Panc1 (cell line): ENCODE results near the gene DPYSL3. TPM values are rescaled to one million over a fixed set of nuclear protein-coding genes. Genes with fewer than 3 reads are reported as not detected.

Source experiments
- ATAC-seq: fragments of 200-7000 bp; cut with Tn5 transposase; 2 replicates; pipeline ENCODE4 v1.9.1; 2020; ENCODE audit warnings: mild to moderate bottlenecking, moderate library complexity
- BruUV-seq: library from RNA; stranded (reverse); fragments of 400-500 nt; replicated peaks from 2 replicates; lab custom pipeline; 2021; lab: Mats Ljungman, UMichigan
- CTCF ChIA-PET: fragments of 300-600 bp; sonication (Branson Sonifier 250); formaldehyde crosslinking; loops from one replicate; lab custom pipeline; 2022; ENCODE audit warnings: antibody characterized with exemption; lab: Charles Lee
- POLR2A ChIA-PET: fragments of 300-600 bp; sonication (Branson Sonifier 250); formaldehyde crosslinking; loops from one replicate; lab custom pipeline; 2022; ENCODE audit warnings: antibody characterized with exemption; lab: Charles Lee
- DNase-seq: peaks from one replicate; pipeline ENCODE4 v3.0.0-alpha.2; 2010; ENCODE audit warnings: low read depth, low spot score
- H3K27ac ChIP-seq: 2 replicates; pipeline ENCODE4 v1.5.1; 2011; ENCODE audit warnings: mild to moderate bottlenecking, low read length, inconsistent platforms
- H3K27me3 ChIP-seq: fragments of 200-500 bp; sonication (Bioruptor generic); 2 replicates; pipeline ENCODE4 v1.6.0; 2014; ENCODE audit warnings: low read length, inconsistent platforms; ENCODE audit not compliant: control insufficient read depth, insufficient read depth
- H3K36me3 ChIP-seq: fragments of 200-500 bp; sonication (Bioruptor generic); 2 replicates; pipeline ENCODE4 v1.5.1; 2014; ENCODE audit warnings: inconsistent platforms, mild to moderate bottlenecking, low read length, moderate library complexity; ENCODE audit not compliant: control insufficient read depth, insufficient read depth
- H3K4me1 ChIP-seq: 2 replicates; pipeline ENCODE4 v1.5.1; 2011; ENCODE audit warnings: inconsistent platforms, mild to moderate bottlenecking, low read length, moderate library complexity; ENCODE audit not compliant: control insufficient read depth, insufficient read depth
- H3K4me3 ChIP-seq, 2 experiments: 2 replicates each; pipeline ENCODE4 v1.5.1; 2011 to 2012; ENCODE audit warnings: low read depth in 2 of 2, low read length in 2 of 2, mild to moderate bottlenecking in 2 of 2, inconsistent platforms in 1 of 2, moderate library complexity in 1 of 2
- H3K9me3 ChIP-seq: fragments of 200-500 bp; sonication (Bioruptor generic); 2 replicates; pipeline ENCODE4 v1.5.1; 2014; ENCODE audit warnings: low read depth, mild to moderate bottlenecking, inconsistent platforms, low read length, moderate library complexity; ENCODE audit not compliant: control insufficient read depth, insufficient read depth
- POLR2AphosphoS5 ChIP-seq: IDR thresholded peaks from 2 replicates; pipeline ENCODE4 v1.6.1; 2012; ENCODE audit warnings: mild to moderate bottlenecking, low read depth, low read length, moderate library complexity
- SIN3A ChIP-seq: IDR thresholded peaks from 2 replicates; pipeline ENCODE4 v1.6.1; 2012; ENCODE audit warnings: low read depth, mild to moderate bottlenecking, low read length, moderate library complexity, borderline replicate concordance; ENCODE audit not compliant: insufficient read depth
- TCF7L2 ChIP-seq: IDR thresholded peaks from 2 replicates; pipeline ENCODE4 v1.6.1; 2011; ENCODE audit warnings: mild to moderate bottlenecking, low read depth, low read length, inconsistent platforms
- in situ Hi-C: cut with HindIII; loops from 2 replicates; pipeline ENCODE4 v1.10.0; 2016; ENCODE audit warnings: low sequenced_read_pairs, low pct_unique_long_range_greater_than_20kb
- intact Hi-C: fragments of 100-400 bp; cut with micrococcal nuclease; formaldehyde crosslinking; loops from one replicate; pipeline ENCODE4 v1.10.0; 2022; ENCODE audit not compliant: unreplicated experiment
- total RNA-seq: library from RNA; stranded (reverse); gene quantifications from one replicate; pipeline ENCODE4 v1.2.1, GENCODE V29; 2021; ENCODE audit not compliant: unreplicated experiment
- TF ChIP-seq, protein P1 (sequence below), 2 experiments: IDR thresholded peaks; 2 replicates each; pipeline ENCODE4 v1.6.1; 2011 to 2012; ENCODE audit warnings: low read depth in 2 of 2, control low read depth in 1 of 2, low read length in 1 of 2, mild to moderate bottlenecking in 1 of 2, moderate library complexity in 1 of 2; ENCODE audit not compliant: insufficient read depth in 1 of 2
- TF ChIP-seq, protein P2 (sequence below): fragments of 450-650 bp; IDR thresholded peaks from 2 replicates; pipeline ENCODE4 v1.5.1; 2017; ENCODE audit warnings: mild to moderate bottlenecking

The DPYSL3 gene
- total RNA-seq, 1 experiment from 2014 or later = 1.1 TPM

DNA sequence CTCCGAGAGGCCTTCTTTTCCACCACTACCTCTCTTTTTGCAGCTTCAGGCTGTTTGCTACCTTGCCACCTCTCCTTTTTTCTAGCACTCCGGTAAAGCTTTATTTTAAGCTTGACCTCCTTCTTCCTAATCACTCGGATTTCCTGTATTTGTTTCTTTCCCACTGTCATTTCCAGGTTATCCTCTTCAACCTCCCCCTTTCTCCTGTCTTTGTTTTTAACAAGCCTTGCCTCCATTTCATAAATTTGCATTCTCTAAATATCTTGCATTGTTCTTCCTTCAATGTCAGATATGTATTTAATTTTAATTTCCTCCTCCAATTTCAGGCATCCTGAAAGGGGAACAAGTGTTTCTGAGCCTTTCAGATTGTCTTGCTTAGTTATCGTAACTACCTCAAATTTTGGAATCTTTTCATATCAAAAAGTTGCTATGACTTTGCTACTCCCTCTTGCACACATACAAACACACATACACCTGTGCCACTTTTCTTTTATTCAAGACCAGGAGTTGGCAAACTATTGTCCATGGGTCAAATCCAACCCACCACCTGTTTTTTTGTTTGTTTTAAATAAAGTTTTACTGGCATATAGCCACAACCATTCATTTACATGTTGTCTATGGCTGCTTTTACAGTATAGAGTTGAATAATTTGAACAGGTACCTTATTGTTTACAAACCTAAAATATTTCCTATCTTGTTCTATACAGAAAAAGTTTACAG, 22.7 kb downstream of the DPYSL3 start:
- in situ Hi-C loops = no loop called here
- BruUV-seq = no TSS peak
- no peak for ATAC-seq

DNA sequence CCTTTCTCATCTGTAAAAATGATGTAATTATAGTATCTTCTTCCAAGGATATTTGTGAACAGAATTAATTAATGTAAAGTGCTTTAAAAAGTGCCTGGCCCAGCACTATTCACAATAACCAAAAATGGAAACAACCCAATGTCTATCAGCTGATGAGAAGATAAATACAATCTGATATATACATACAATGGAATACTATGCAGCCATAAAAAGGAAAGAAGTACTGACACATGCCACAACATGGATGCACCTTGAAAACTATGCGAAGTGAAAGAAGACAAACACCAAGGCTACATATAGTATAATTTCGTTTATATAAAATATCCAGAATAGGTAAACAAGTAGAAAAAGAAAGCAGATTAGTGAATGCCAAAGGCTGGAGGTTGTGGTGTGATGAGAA, 24.1 kb downstream of the DPYSL3 start:
- BruUV-seq = no TSS peak
- DNase-seq = no peak
- Histone ChIP-seq H3K27me3 (no peaks in the 10 kb centered on the region), H3K4me3 (no peak overlapping the region), H3K36me3 (no peaks in the 10 kb centered on the region), H3K4me1 (no peaks in the 10 kb centered on the region), H3K9me3 (no peaks in the 10 kb centered on the region), H3K27ac (no peak overlapping the region)
- no peak for ATAC-seq
- intact Hi-C loops = no loop called here
- TF ChIP-seq, protein P1, sequence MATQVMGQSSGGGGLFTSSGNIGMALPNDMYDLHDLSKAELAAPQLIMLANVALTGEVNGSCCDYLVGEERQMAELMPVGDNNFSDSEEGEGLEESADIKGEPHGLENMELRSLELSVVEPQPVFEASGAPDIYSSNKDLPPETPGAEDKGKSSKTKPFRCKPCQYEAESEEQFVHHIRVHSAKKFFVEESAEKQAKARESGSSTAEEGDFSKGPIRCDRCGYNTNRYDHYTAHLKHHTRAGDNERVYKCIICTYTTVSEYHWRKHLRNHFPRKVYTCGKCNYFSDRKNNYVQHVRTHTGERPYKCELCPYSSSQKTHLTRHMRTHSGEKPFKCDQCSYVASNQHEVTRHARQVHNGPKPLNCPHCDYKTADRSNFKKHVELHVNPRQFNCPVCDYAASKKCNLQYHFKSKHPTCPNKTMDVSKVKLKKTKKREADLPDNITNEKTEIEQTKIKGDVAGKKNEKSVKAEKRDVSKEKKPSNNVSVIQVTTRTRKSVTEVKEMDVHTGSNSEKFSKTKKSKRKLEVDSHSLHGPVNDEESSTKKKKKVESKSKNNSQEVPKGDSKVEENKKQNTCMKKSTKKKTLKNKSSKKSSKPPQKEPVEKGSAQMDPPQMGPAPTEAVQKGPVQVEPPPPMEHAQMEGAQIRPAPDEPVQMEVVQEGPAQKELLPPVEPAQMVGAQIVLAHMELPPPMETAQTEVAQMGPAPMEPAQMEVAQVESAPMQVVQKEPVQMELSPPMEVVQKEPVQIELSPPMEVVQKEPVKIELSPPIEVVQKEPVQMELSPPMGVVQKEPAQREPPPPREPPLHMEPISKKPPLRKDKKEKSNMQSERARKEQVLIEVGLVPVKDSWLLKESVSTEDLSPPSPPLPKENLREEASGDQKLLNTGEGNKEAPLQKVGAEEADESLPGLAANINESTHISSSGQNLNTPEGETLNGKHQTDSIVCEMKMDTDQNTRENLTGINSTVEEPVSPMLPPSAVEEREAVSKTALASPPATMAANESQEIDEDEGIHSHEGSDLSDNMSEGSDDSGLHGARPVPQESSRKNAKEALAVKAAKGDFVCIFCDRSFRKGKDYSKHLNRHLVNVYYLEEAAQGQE (IDR thresholded peaks at IDR 0.05; ENCODE audit: insufficient read depth in 1 of 2, low read depth in 2 of 2, low read length in 1 of 2) = no peak
- no peak for TF ChIP-seq SIN3A
- TF ChIP-seq, protein P2, sequence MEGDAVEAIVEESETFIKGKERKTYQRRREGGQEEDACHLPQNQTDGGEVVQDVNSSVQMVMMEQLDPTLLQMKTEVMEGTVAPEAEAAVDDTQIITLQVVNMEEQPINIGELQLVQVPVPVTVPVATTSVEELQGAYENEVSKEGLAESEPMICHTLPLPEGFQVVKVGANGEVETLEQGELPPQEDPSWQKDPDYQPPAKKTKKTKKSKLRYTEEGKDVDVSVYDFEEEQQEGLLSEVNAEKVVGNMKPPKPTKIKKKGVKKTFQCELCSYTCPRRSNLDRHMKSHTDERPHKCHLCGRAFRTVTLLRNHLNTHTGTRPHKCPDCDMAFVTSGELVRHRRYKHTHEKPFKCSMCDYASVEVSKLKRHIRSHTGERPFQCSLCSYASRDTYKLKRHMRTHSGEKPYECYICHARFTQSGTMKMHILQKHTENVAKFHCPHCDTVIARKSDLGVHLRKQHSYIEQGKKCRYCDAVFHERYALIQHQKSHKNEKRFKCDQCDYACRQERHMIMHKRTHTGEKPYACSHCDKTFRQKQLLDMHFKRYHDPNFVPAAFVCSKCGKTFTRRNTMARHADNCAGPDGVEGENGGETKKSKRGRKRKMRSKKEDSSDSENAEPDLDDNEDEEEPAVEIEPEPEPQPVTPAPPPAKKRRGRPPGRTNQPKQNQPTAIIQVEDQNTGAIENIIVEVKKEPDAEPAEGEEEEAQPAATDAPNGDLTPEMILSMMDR = no peak
- no peak for TF ChIP-seq TCF7L2
- no peak for TF ChIP-seq POLR2AphosphoS5
- POLR2A ChIA-PET = no interaction called here
- in situ Hi-C loops = no loop called here
- CTCF ChIA-PET = no interaction called here

More for the DNA sequence above, 22.7 kb downstream of the DPYSL3 start:
- Histone ChIP-seq H3K9me3 (no peaks in the 10 kb centered on the region), H3K4me1 (no peaks in the 10 kb centered on the region), H3K27me3 (no peaks in the 10 kb centered on the region), H3K27ac (no peak overlapping the region), H3K36me3 (no peaks in the 10 kb centered on the region), H3K4me3 (no peak overlapping the region)
- intact Hi-C loops = no loop called here
- no peak for DNase-seq
- CTCF ChIA-PET = no interaction called here
- TF ChIP-seq POLR2AphosphoS5 (no peak), SIN3A (no peak), TCF7L2 (no peak)
- TF ChIP-seq, protein P2 = no peak
- TF ChIP-seq, protein P1 (IDR thresholded peaks at IDR 0.05; ENCODE audit: insufficient read depth in 1 of 2, low read depth in 2 of 2, low read length in 1 of 2) = no peak
- POLR2A ChIA-PET = no interaction called here
